ENCODE measurements around the gene RSPH9.
A peak's percentile ranks its signal among the peaks of the same experiment; 100 is the strongest.
"Not testable (repeated sequence)": the region's sequence is repeated elsewhere in the genome, so short reads cannot be mapped to it uniquely, and the experiment has no call there.

Gene RSPH9

DNA sequence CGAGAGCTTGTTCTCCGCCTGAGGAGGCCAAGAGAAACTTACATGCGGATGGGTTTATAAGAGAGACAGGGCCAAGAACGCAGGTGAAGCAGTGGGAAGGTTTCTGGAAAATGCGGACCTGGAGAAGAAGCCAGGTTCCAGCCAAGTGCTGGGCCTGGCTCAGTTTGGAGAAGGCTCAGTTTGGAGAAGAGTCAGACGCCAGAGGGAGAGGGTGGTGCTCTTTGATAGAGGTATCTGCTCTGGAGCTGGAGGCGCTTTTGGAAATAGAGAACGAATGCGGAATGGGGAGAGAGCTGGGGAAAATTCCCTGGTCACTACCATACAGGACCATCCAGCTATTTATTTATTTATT, 753 bp downstream of the RSPH9 start:
- H3K27ac ChIP-seq (ENCODE audit: low read depth, low read length): no peak overlapping the region
- H3K4me1 ChIP-seq (ENCODE audit: control insufficient read depth, low read length): peaks cover 8% of the 10 kb centered on the region
- H3K27me3 ChIP-seq (ENCODE audit: control insufficient read depth, low read length): no peaks in the 10 kb centered on the region
- TF ChIP-seq, protein P1, sequence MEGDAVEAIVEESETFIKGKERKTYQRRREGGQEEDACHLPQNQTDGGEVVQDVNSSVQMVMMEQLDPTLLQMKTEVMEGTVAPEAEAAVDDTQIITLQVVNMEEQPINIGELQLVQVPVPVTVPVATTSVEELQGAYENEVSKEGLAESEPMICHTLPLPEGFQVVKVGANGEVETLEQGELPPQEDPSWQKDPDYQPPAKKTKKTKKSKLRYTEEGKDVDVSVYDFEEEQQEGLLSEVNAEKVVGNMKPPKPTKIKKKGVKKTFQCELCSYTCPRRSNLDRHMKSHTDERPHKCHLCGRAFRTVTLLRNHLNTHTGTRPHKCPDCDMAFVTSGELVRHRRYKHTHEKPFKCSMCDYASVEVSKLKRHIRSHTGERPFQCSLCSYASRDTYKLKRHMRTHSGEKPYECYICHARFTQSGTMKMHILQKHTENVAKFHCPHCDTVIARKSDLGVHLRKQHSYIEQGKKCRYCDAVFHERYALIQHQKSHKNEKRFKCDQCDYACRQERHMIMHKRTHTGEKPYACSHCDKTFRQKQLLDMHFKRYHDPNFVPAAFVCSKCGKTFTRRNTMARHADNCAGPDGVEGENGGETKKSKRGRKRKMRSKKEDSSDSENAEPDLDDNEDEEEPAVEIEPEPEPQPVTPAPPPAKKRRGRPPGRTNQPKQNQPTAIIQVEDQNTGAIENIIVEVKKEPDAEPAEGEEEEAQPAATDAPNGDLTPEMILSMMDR (IDR thresholded peaks at IDR 0.05; ENCODE audit: low read depth, low read length, poor library complexity, severe bottlenecking): no peak
- no peak for TF ChIP-seq EZH2phosphoT487 (IDR thresholded peaks at IDR 0.05; ENCODE audit: borderline replicate concordance, low read length)
- H3K36me3 ChIP-seq (ENCODE audit: control insufficient read depth, low read length): peaks cover 16% of the 10 kb centered on the region
- H3K9me3 ChIP-seq (ENCODE audit: control insufficient read depth, insufficient read depth, low read length): no peaks in the 10 kb centered on the region
- H3K4me3 ChIP-seq (ENCODE audit: low read length): peak overlapping the region; percentile 48
- H4K20me1 ChIP-seq (ENCODE audit: control insufficient read depth, insufficient read depth, low read depth, low read length): no peaks in the 10 kb centered on the region
- H3K9me2 ChIP-seq (replicated peaks; ENCODE audit: control insufficient read depth, low read length): no peaks in the 10 kb centered on the region
- peaks cover 10% of the 10 kb centered on the region; the same call in 1 of the 2 replicates for H3F3A ChIP-seq (ENCODE audit: control insufficient read depth, insufficient read depth)
- H3K4me2 ChIP-seq (ENCODE audit: low read length): peak overlapping the region; percentile 58
- peaks cover 10% of the 10 kb centered on the region for H3K79me2 ChIP-seq (ENCODE audit: control insufficient read depth, low read length)

DNA sequence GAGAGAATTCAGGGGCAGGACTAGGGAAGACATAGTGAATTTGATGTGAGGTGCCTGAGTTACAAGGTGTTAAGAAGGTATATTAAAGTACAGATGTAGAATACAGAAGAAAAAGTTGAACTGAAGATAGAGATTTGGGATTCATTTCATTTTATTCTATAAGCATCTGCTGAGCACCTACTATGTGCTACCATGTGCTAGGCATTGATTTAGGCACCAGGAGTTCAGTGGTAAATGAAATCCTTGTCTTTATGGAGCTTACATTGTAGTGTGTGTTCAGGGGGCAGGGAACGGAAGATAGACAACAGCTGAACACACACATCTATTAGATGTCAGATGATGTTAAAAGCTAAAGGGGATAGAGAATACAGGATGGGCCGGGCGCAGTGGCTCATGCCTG, 2.8 kb downstream of the RSPH9 start:
- Histone ChIP-seq H3K79me2 (ENCODE audit: control insufficient read depth, low read length) (no peaks in the 10 kb centered on the region), H3K4me1 (ENCODE audit: control insufficient read depth, low read length) (peaks cover 8% of the 10 kb centered on the region), H3K4me2 (ENCODE audit: low read length) (no peak overlapping the region), H3K27me3 (ENCODE audit: control insufficient read depth, low read length) (no peaks in the 10 kb centered on the region), H3F3A (ENCODE audit: control insufficient read depth, insufficient read depth) (peaks cover 10% of the 10 kb centered on the region; the same call in 1 of the 2 replicates), H3K9me3 (ENCODE audit: control insufficient read depth, insufficient read depth, low read length) (no peaks in the 10 kb centered on the region), H3K36me3 (ENCODE audit: control insufficient read depth, low read length) (peaks cover under 1% of the 10 kb centered on the region; the same call in 1 of the 2 replicates), H3K4me3 (ENCODE audit: low read length) (no peak overlapping the region), H4K20me1 (ENCODE audit: control insufficient read depth, insufficient read depth, low read depth, low read length) (no peaks in the 10 kb centered on the region), H3K27ac (ENCODE audit: low read depth, low read length) (no peak overlapping the region), H3K9me2 (replicated peaks; ENCODE audit: control insufficient read depth, low read length) (no peaks in the 10 kb centered on the region)
- TF ChIP-seq, protein P1 (IDR thresholded peaks at IDR 0.05; ENCODE audit: low read depth, low read length, poor library complexity, severe bottlenecking): no peak
- no peak for TF ChIP-seq EZH2phosphoT487 (IDR thresholded peaks at IDR 0.05; ENCODE audit: borderline replicate concordance, low read length)

DNA sequence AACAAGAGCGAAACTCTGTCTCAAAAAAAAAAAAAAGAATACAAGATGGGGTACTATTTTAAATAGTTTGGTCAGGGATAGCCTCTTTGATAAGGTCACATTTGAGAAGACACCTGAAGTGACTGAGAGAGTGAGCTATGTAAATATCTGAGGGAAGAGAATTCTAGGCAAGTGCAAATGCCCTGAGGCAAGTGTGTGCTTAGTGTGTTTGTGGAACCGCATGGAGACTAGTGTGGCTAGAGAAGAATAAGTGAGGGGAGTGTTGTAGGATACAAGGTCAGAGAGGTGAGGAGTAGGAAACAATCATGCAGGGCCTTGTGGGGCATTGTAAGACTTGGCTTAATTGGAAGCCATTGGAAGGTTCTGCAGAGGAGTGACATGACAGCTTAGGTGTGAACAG, 3.4 kb downstream of the RSPH9 start:
- no peaks in the 10 kb centered on the region for H3K9me2 ChIP-seq (replicated peaks; ENCODE audit: control insufficient read depth, low read length)
- H3K4me2 ChIP-seq (ENCODE audit: low read length): no peak overlapping the region
- H4K20me1 ChIP-seq (ENCODE audit: control insufficient read depth, insufficient read depth, low read depth, low read length): no peaks in the 10 kb centered on the region
- no peaks in the 10 kb centered on the region for H3K9me3 ChIP-seq (ENCODE audit: control insufficient read depth, insufficient read depth, low read length)
- peaks cover 10% of the 10 kb centered on the region; the same call in 1 of the 2 replicates for H3F3A ChIP-seq (ENCODE audit: control insufficient read depth, insufficient read depth)
- H3K79me2 ChIP-seq (ENCODE audit: control insufficient read depth, low read length): no peaks in the 10 kb centered on the region
- H3K4me3 ChIP-seq (ENCODE audit: low read length): no peak overlapping the region
- H3K27ac ChIP-seq (ENCODE audit: low read depth, low read length): no peak overlapping the region
- H3K27me3 ChIP-seq (ENCODE audit: control insufficient read depth, low read length): no peaks in the 10 kb centered on the region
- no peaks in the 10 kb centered on the region for H3K36me3 ChIP-seq (ENCODE audit: control insufficient read depth, low read length)
- TF ChIP-seq, protein P1 (IDR thresholded peaks at IDR 0.05; ENCODE audit: low read depth, low read length, poor library complexity, severe bottlenecking): no peak
- no peak for TF ChIP-seq EZH2phosphoT487 (IDR thresholded peaks at IDR 0.05; ENCODE audit: borderline replicate concordance, low read length)
- H3K4me1 ChIP-seq (ENCODE audit: control insufficient read depth, low read length): peaks cover 8% of the 10 kb centered on the region

DNA sequence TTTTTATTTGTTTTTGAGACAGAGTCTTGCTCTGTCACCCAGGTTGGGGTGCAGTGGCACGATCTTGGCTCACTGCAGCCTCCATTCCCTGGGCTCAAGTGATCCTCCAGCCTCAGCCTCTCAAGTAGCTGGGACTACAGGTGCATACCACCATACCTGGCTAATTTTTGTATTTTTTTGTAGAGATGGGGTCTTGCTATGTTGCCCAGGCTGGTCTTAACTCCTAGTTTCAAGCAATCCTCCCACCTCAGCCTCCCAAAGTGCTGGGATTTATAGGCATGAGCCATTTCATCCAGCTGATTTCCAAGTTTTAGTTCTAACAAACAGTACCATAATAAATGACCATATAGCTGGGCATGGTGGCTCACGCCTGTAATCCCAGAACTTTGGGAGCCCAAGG, 8.0 kb downstream of the RSPH9 start:
- H3K4me1 ChIP-seq (ENCODE audit: control insufficient read depth, low read length); H3F3A ChIP-seq (ENCODE audit: control insufficient read depth, insufficient read depth); H3K4me3 ChIP-seq (ENCODE audit: low read length); H3K27ac ChIP-seq (ENCODE audit: low read depth, low read length); H4K20me1 ChIP-seq (ENCODE audit: control insufficient read depth, insufficient read depth, low read depth, low read length); H3K27me3 ChIP-seq (ENCODE audit: control insufficient read depth, low read length); H3K36me3 ChIP-seq (ENCODE audit: control insufficient read depth, low read length); H3K79me2 ChIP-seq (ENCODE audit: control insufficient read depth, low read length); H3K9me2 ChIP-seq (replicated peaks; ENCODE audit: control insufficient read depth, low read length); H3K4me2 ChIP-seq (ENCODE audit: low read length); H3K9me3 ChIP-seq (ENCODE audit: control insufficient read depth, insufficient read depth, low read length): not testable (repeated sequence)

Measured in DOHH2 (cell line).